ENCODE results near the gene LMO1. TPM values are rescaled to one million over a fixed set of nuclear protein-coding genes. Genes with fewer than 3 reads are reported as not detected.

The LMO1 gene
- total RNA-seq, 1 experiment from 2014 or later = not detected

DNA sequence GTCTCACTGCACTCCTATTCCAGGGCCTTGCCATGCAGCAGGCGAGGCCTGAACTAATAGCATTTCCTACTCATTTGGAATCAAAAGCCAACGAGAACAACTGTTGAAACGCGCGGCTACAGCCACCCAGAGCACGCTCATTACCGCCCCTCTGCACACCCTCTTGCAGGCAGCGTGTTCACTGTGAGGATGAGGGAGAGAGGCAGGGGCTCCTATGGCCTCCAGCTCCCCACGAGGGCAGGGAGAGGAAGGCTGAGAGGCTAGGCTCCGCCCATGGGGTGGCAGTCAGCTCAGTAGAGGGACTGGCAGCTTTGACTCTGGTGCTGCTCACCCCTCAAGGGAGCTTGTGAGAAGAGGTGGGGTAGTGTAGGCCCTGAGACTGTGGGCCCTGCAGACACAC is 26.2 kb downstream of the LMO1 start:
- H3K36me3 ChIP-seq (ENCODE audit: low read depth) = no peaks in the 10 kb centered on the region
- BruUV-seq (replicated peaks) = no TSS peak
- POLR2A ChIA-PET (ENCODE audit: unreplicated experiment) = interaction anchor here (0.6 kb wide), 1 partner anchor 332 kb away, joined by 3 read pairs; no protein-coding TSS in a partner anchor
- no peaks in the 10 kb centered on the region for H3K9me3 ChIP-seq (ENCODE audit: insufficient read depth, low read depth)
- no peak for DNase-seq
- H2AFZ ChIP-seq = no peak overlapping the region
- TF ChIP-seq, protein P1, sequence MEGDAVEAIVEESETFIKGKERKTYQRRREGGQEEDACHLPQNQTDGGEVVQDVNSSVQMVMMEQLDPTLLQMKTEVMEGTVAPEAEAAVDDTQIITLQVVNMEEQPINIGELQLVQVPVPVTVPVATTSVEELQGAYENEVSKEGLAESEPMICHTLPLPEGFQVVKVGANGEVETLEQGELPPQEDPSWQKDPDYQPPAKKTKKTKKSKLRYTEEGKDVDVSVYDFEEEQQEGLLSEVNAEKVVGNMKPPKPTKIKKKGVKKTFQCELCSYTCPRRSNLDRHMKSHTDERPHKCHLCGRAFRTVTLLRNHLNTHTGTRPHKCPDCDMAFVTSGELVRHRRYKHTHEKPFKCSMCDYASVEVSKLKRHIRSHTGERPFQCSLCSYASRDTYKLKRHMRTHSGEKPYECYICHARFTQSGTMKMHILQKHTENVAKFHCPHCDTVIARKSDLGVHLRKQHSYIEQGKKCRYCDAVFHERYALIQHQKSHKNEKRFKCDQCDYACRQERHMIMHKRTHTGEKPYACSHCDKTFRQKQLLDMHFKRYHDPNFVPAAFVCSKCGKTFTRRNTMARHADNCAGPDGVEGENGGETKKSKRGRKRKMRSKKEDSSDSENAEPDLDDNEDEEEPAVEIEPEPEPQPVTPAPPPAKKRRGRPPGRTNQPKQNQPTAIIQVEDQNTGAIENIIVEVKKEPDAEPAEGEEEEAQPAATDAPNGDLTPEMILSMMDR (conservative IDR thresholded peaks at IDR 0.05) = no peak
- no peak for TF ChIP-seq EZH2 (IDR thresholded peaks at IDR 0.05; ENCODE audit: low read depth)
- CTCF ChIA-PET = no interaction called here
- no peak overlapping the region for H3K27ac ChIP-seq
- H3K4me3 ChIP-seq = no peak overlapping the region
- H3K4me1 ChIP-seq (replicated peaks; ENCODE audit: insufficient read depth) = peaks cover 11% of the 10 kb centered on the region
- intact Hi-C loops (cut with micrococcal nuclease; ENCODE audit: unreplicated experiment) = no loop called here
- H3K9me2 ChIP-seq (ENCODE audit: insufficient read depth) = no peaks in the 10 kb centered on the region
- H4K20me1 ChIP-seq (ENCODE audit: insufficient read depth) = no peaks in the 10 kb centered on the region
- no peaks in the 10 kb centered on the region for H3F3A ChIP-seq (ENCODE audit: insufficient read depth, low read depth)
- H3K79me2 ChIP-seq (ENCODE audit: low read depth) = no peaks in the 10 kb centered on the region
- H3K27me3 ChIP-seq (ENCODE audit: insufficient read depth, low read depth) = no peaks in the 10 kb centered on the region
- H3K4me2 ChIP-seq = no peak overlapping the region

DNA sequence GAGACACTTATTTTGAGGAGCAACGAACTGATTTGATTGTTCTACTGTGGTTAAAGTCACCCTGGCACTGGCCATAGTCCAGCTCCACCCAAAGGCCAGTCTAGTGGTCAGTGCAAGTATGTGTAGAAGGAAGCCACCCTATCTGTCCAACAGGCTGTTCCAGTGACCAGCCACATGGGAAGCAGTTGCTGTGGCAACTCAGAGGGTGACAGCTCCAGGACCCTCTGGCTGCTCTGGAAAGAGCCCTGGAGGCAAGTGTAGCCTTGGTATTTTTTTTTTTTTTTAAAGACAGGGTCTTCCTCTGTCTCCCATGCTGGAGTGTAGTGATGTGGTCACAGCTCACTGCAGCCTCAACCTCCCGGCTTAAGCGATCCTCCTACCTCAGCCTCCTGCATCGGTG is 27.8 kb downstream of the LMO1 start:
- Histone ChIP-seq H3K4me3 (no peak overlapping the region), H3K36me3 (ENCODE audit: low read depth) (no peaks in the 10 kb centered on the region), H3K4me1 (replicated peaks; ENCODE audit: insufficient read depth) (peaks cover 11% of the 10 kb centered on the region), H3F3A (ENCODE audit: insufficient read depth, low read depth) (no peaks in the 10 kb centered on the region), H3K79me2 (ENCODE audit: low read depth) (no peaks in the 10 kb centered on the region), H2AFZ (no peak overlapping the region), H3K27me3 (ENCODE audit: insufficient read depth, low read depth) (no peaks in the 10 kb centered on the region), H3K9me2 (ENCODE audit: insufficient read depth) (no peaks in the 10 kb centered on the region), H3K4me2 (no peak overlapping the region), H3K27ac (no peak overlapping the region), H4K20me1 (ENCODE audit: insufficient read depth) (no peaks in the 10 kb centered on the region), H3K9me3 (ENCODE audit: insufficient read depth, low read depth) (no peaks in the 10 kb centered on the region)
- TF ChIP-seq, protein P1 (conservative IDR thresholded peaks at IDR 0.05) = no peak
- TF ChIP-seq EZH2 (IDR thresholded peaks at IDR 0.05; ENCODE audit: low read depth) = no peak
- ChIA-PET CTCF (interaction anchor here (0.7 kb wide), 1 partner anchor 63 kb away, joined by 3 read pairs; no protein-coding TSS in a partner anchor), POLR2A (ENCODE audit: unreplicated experiment) (no interaction called here)
- intact Hi-C loops (cut with micrococcal nuclease; ENCODE audit: unreplicated experiment) = no loop called here
- no TSS peak for BruUV-seq (replicated peaks)
- DNase-seq = peak in 1 of 2 experiments; percentile 16

DNA sequence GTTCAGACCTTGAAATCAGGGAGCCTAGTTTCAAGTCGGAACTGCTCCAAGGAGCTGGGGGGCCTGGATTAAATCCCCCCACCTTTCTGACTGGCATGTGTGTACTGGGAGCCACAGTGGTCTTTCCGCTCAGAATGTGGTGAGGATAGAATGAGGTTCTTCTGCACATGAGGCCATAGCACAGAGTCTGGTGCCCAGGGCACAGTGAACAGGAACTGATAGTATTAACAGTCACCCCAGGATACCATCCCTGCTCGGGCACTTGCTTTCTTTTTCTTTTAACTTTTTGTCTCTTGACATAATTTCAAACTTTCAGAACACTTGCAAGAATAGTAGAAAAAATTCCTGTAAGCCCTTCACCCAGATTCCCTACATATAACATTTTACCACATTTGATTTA is 28.8 kb downstream of the LMO1 start:
- H3K4me1 ChIP-seq (replicated peaks; ENCODE audit: insufficient read depth) = peaks cover 11% of the 10 kb centered on the region
- H2AFZ ChIP-seq = no peak overlapping the region
- ChIA-PET CTCF (no interaction called here), POLR2A (ENCODE audit: unreplicated experiment) (interaction anchor here (0.5 to 0.8 kb wide), 2 partner anchors 332 to 667 kb away, joined by 3 to 4 read pairs; no protein-coding TSS in a partner anchor)
- no peaks in the 10 kb centered on the region for H3K27me3 ChIP-seq (ENCODE audit: insufficient read depth, low read depth)
- no peaks in the 10 kb centered on the region for H3K79me2 ChIP-seq (ENCODE audit: low read depth)
- no peak overlapping the region for H3K4me3 ChIP-seq
- DNase-seq = no peak
- H3K27ac ChIP-seq = no peak overlapping the region
- intact Hi-C loops (cut with micrococcal nuclease; ENCODE audit: unreplicated experiment) = no loop called here
- no peaks in the 10 kb centered on the region for H3F3A ChIP-seq (ENCODE audit: insufficient read depth, low read depth)
- peak overlapping the region; percentile 76 for H3K4me2 ChIP-seq
- TF ChIP-seq, protein P1 (conservative IDR thresholded peaks at IDR 0.05) = no peak
- no peak for TF ChIP-seq EZH2 (IDR thresholded peaks at IDR 0.05; ENCODE audit: low read depth)
- H3K9me3 ChIP-seq (ENCODE audit: insufficient read depth, low read depth) = no peaks in the 10 kb centered on the region
- H3K36me3 ChIP-seq (ENCODE audit: low read depth) = no peaks in the 10 kb centered on the region
- no peaks in the 10 kb centered on the region for H3K9me2 ChIP-seq (ENCODE audit: insufficient read depth)
- H4K20me1 ChIP-seq (ENCODE audit: insufficient read depth) = no peaks in the 10 kb centered on the region
- no TSS peak for BruUV-seq (replicated peaks)

Measured in PC-9 (cell line).